HG03469 (cell line): ENCODE results near the gene PPP2R1A.

Source experiments
- ATAC-seq: cut with Tn5 transposase; IDR thresholded peaks from one replicate; pipeline ENCODE4 v1.9.1; 2021; ENCODE audit warnings: mild to moderate bottlenecking, moderate library complexity, moderate number of reproducible peaks; ENCODE audit not compliant: unreplicated experiment

The PPP2R1A gene

DNA sequence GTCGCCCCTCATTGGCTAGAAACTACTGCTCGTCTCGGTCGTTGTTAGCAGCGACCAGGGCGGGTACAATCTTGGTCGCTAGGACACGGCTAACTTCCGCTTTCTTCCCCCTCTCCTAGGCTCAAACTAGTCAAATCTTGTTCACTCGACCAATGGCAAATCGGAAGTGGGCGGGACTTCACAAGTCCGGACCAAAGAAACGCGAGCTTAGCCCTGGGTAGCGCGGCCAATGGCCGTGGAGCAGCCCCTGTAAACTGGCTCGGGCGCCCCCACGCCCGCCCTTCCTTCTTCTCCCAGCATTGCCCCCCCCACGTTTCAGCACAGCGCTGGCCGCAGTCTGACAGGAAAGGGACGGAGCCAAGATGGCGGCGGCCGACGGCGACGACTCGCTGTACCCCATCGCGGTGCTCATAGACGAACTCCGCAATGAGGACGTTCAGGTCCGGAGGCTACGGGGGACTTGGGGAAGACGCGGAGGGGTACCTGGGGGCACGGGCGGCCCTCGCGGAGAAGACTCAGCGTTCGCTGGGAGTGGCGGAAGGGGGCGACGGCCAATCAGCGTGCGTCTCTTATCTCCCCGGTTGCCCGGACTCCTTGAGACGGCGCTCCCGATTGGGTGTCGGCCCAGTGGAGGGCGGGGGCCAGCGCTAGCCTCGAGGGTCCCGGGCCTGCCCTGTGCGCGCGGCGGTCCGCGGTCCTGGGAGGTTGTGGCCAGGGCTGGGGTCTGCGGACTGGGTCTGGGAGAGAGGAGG, at the start of gene PPP2R1A:
TSS of gene PPP2R1A (plus strand) at position 318 of the 752 bp plus-strand sequence. CDS start at position 363, 45 bp downstream.
- ATAC-seq = peak; percentile 87

DNA sequence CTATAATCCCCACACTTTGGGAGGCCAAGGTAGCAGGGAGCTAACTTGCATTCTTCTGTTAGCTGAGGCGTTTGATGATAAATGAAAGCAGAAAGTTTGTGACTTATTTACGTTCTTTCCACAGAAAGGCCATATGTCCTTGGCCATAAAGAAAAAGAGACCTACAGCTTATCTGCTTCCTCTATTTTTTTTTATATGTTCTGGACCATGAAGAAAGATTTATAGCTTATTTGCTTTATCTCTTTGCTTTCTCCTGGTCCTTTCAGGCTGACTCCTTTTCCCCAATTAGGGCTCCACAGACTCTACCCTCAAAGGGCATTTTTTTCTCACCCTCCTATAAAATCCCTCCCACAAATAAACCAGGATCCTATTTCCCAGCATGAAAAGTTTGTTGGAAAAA, 48.6 kb upstream of the PPP2R1A start:
- ATAC-seq = no peak

DNA sequence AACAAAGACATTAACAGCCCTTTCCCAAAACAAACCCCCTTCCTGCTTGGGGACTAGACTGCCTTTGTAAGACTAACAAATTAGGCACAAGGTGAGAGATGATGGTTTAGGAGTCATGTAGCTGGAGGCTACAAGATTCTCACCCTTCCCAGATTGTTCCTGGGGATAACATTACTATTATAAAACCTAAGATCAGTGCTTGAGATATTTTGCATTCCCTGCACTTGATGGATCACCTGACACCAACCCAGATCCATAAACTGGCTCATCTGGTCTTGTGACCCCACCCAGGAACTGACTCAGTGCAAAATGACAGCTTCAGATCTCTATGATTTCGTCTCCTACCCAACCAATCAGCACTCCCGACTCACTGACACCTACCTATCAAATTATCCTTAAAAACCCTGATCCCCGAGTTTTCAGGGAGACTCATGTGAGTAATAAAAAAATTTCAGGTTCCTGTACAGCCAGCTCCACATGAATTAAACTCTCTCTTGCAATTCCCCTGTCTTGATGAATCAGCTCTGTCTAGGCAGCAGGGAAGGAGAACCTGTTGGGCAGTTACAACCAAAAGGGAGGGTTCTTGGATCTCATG, 47.8 kb upstream of the PPP2R1A start:
- no peak for ATAC-seq

DNA sequence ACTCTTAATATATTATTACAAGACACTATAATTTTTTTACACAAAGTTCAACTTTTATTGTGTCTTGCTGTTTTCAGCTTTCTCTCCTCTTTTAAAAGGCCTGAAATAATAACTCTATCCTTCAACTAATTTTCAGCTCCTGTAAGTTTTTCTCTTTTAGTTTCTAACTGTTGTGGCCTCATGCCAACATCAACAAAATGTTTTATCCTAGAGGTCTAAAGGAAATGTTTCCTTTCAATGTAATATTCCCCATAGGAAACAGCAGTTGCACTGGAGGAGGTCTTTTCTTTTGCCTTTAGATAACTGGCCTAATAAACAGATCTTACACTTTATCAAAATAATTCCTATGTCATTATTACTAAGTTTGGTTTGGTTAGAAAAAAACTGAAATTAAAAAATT, 41.6 kb upstream of the PPP2R1A start:
- ATAC-seq = no peak

DNA sequence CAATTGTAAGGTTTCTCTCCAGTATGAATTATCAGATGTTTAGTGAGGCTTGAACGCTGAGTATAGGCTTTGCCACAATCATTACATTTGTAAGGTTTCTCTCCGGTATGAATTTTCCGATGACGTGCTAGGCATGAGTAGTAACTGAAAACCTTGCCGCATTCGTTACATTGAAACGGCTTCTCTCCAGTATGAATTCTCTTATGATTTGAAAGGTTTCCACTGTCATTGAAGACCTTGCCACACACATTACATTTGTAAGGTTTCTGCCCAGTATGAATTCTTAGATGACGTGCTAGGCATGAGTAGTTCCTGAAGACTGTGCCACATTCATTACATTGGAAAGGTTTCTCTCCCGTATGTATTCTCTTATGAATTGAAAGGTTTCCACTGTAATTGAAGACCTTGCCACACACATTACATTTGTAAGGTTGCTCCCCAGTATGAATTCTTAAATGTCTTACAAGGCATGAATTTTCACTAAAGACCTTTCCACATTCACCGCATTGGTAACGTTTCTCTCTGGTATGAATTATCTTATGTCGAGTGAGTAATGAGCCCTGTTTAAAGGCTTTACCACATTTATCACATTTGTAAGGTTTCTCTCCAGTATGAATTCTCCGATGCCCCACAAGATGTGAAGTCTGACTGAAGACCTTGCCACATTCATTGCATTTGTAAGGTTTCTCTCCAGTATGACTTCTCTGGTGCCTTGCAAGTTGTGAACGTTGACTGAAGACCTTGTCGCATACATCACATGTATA, 34.1 kb upstream of the PPP2R1A start:
- no peak for ATAC-seq

DNA sequence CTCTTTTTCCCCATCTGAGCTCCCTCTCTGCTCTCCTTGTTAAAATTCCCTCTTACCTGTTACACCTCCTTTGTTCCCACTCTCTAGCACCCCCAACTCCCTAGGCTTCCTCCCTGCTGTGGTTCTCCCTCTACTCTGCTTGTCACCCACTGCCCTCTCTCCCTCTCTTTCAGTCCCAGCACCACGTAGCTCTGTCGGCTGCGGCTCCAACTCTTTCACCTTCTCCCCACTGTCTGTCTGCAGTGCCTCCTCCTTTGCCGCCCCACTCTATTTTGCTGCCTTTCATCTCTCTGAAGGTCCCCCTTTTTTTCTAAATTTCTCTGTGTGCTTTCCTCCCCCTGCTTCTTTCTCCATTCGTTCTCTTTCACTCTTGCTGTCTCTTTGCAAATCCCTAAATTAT, 19.5 kb upstream of the PPP2R1A start:
- no peak for ATAC-seq

DNA sequence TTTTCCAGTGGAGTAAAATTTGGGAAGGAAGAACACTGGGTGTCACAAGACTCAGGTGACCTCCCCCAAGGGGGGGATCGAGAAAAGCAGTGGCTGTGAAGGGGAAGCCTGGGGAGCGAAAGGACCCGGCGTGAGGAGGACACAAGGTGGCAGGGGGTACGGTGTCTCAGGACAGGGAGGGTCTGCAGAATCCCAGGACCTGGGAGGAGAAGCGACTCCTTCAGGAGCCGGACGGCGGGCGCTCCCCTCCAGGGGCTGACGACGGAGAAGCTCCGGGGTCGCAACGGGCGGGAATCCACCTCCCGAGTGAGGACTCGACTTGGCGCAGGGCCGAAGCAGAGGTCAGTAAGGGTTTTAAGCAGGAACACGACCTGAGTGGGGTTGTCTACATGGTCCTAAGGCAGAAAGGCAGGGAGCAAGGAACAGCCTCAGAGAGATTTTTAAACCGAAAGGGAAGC, 19.0 kb upstream of the PPP2R1A start:
- ATAC-seq = no peak

DNA sequence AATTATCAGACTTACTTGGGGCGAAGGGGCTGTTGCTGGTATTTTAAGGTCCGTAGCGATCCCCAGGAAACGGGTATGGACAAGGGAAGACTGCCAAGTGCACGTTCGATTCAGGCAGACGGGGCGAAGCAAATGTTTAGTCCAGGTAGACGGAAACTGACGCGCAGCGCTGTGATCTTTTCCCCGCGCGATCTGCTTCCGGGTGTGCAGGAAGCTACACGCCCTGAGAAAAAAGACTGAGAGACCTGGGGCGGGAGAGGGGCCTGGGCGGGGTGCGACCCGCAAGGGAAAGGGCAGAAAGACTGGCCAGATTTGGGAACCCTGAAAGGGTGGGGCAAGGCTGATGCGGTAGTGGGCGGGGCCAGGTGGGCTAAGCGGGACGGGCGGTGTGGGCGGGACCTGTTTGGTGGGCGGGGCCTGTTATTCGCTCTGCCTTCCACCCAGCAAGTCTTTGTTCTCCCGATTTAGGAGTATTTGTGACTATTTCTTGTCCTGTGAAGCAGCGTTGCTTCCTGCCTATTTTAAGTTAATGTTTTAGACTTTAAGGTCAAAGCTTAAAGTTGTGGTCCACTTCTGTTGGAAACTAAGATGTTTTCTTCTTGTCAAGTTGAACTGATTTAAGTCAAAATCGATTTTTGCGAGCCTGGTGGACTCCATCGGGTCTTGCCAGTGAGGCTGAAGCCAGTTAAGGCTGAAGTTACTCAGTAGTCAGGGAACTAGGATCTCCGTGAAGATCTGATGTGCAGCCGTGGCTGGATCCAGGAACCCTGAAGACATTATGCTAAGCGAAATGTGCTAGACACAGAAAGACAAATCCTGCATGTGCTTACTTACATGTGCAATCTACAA, 18.3 kb upstream of the PPP2R1A start, which contains the start of gene ZNF836:
TSS of gene ZNF836 (minus strand) at position 301 of the 849 bp plus-strand sequence. CDS start 3,549 bp downstream, outside the sequence.
- ATAC-seq = no peak

DNA sequence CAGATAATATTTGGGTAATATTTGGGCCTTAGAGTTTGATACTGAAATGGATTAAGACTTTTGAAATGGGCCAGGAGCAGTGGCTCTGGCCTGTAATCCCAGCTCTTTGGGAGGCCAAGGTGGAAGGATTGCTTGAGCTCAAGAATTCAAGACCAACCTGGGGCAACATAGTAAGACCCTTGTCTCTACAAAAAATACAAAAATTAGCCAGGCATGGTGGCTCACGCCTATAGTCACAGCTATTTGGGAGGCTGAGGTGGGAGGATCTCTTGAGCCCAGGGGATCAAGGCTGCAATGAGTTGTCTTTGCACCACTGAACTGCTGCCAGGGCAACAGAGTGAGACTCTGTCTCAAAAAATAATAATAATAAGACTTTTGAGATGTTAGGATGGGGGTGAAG, 17.5 kb upstream of the PPP2R1A start:
- no peak for ATAC-seq

DNA sequence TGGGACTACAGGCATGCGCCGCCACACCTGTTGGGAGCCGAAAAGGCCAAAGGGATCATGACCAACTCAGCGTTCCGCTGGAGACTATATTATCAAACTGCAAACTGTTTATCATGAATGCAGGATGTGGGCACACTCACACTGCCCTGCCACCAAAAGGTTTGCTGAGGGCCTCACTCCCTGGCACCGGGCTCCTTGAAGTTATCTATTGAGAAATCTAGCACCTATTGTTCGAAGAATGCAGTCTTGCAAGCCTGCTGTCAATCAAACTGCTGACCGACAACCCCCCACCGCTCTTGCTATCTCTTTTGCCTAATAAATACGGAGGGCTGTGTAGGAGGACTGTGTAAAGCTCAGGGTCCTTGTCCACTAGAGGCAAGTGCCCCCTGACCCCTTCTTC, 13.3 kb upstream of the PPP2R1A start:
- no peak for ATAC-seq

DNA sequence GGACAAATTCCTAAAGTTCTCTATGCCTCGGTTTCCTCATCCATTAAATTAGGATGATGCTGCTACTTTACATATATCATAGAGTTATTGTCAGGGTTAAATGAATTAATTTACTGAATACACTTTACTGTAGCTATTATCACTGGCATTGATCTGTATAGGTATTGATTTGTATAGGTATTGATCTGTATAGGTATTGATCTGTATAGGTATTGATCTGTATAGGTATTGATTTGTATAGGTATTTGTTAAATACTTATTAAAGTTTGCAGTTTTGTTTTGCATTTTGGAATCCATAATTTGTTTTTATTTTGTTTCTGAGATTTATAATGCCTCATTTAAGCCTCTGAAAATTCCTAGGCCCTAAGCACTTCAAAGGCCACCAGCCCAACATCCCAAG, 2.4 kb upstream of the PPP2R1A start:
- ATAC-seq = no peak

DNA sequence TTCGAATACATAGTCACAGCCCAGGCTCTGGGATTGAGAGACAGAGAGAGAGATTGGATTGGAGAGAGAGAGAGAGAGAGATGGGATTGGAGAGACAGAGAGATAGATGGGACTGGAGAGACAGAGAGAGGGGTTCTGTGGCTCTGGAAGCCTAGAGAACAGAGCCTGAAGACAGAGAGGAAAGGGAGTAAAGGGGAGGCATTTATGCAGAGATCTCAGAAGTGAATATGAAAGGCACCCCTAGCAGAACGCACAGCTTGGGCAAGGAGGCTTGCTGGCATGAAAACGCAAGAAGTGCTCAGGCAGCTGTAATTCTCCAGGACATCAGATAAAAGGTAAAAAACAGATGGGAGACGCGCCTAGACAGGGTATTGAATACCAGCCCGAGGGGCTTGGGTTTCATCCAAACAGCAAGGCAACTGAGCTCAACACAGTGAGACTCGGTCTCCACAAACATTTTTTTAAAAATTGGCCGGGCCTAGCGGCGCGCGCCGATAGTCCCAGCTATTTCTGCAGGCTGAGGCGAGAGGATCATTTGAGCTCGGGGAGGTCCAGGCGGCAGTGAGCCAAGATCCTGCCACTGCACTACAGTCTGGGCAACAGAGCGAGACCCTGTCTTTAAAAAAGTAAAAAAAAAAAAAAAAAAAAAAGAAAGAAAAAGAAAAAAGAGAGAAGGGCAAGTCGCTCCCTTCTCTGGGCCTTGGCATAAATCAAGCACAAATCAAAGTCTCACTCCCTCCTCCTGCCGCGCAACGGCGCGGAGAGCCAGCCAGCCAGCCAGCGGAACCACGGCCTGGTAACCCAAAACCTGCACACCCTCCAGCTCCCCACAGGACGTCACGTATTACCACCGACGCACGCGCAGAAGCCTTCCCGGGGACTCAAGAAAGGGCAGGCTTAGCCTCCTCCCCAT, 774 bp upstream of the PPP2R1A start:
- ATAC-seq = no peak

DNA sequence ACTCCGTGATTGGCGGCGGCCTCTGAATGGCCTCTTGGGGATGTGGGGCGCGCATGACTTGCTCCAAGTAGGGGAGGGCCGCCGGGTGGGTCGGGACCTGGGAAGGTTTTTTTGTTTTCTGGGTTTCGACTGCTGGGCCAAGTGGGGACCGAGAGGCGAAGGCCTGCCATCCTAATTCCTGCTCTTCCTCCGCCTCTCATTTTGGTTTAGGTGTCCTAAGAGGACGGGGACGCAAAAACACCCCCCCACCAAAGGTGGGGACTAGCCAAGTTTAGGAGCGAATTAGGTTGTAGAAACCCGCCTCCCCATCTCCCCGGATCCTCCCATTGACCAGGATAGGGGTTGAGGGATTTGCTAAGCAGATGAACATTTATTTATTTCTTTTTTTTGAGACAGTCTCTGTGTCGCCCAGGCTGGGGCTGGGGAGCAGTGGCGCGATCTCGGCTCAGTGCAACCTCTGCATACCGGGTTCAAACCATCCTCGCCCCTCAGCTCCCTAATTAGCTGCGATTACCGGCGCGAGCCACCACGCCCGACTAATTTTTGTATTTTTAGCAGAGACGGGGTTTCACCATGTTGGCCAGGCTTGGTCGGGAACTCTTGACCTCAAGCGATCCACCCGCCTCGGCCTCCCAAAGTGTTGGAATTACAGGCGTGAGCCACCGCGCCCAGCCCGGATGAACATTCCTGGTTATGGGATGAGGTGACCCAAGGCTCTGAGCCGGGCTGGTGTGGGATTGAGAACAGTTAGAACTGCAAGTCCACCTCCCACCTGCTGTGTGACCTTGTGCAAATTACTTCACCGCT, 838 bp downstream of the PPP2R1A start:
- no peak for ATAC-seq

DNA sequence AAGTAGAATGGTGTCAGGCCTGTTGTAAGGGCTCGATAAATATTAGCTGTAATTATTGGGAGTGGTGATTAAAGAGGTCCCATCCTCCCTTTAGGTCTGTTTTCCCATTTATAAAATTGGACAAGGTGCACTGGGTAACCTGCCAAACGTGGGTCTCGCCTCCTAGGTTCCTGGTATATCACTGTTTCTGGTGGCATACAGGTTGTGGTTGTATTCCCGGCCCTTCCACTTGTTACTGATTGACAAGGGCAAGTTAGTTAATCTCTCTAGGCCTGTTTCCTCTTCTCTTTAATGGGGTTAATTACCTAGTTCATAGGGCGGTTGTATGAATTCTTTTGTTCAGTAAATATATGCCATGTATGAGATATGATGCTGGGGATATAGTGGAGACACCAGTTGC, 1.5 kb downstream of the PPP2R1A start:
- no peak for ATAC-seq

DNA sequence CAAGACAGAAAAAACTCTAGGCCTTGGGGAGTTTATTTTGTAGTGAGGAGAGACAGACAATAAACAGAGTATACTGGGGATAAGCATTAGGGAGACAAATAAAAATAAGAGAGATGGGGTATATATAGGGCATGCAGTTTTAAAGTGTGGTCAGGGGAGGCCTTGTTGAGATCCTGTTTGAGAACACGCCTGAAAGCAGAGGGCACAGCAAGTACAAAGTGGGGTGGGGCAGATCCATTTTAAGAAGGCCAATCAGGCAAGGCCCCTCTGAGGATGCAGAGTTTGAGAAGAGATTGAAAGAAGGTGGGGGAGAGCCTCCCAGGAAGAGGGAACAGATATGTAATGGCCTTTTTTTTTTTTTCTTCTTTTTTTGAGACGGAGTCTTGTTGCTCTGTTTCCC, 2.1 kb downstream of the PPP2R1A start:
- no peak for ATAC-seq

DNA sequence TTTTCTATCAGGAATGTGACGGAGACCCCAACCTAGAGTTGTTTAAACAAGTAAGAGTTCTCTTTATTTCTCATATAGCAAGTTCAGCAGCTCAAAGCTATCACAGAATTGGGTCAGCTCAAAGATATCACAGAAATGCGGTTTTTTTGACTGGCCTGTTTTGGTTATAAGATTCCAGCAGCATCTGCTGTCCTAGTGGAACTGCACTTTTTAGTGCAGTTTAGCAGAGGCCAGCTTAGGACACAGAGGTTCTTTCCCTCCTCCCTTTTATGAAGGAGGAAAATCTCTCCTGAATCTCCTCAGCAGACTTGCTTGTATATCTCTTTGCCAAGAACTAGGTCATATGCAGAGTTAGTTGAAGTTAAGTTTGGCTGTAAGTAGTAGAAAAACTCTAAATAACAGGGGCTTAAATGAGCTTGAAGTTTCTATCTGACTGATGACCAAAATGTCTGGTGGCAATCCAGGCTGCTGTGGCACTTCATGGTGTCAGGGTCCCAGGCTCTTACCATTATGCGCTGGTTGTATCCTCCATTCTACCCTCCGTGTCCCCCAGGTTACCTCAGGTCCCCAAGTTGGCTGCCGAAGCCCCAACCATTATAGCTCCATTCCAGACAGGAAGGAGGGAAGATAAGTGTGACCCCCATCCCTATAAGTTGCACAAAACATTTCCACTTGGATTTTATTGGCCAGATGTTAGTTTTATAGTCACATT, 6.6 kb downstream of the PPP2R1A start:
- ATAC-seq = no peak

DNA sequence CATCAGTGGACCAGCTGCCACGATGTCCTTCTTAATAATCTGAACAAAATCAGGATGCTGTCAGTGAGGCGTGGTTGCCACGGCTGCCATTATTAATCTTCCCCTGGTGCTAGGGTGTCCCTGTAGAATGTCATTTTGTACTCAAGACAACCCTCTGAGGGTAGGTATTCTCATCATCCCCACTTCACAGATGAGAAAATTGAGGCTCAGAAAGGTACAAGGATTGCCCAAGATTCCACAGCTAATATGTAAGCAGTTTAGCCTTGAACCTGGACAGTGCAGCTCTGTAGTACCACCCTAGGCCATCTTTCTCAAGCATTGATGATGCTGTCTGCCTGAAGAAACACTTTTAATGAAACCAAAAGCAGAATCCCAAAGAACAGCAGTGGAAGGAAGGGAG, 8.1 kb downstream of the PPP2R1A start:
- ATAC-seq = no peak

DNA sequence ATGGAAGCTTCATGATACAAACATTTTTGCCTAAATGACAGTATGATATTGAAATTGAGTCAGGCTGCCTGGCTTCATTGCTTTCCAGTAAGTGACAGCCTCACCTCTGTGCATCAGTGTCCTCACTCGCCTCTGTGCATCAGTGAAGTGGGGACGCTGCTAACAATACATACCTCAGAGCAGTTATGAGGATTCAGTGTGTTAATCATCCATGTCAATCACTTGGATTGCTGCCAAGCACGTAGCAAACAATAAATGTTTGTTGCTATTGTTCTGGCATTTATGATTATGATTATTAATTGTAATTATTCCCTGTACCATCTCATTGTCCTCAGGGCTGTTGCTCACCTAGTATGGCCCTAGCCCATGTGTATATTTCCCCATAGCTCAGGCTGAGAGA, 8.8 kb downstream of the PPP2R1A start:
- no peak for ATAC-seq
